NK-92 (cell line): Measurements from ENCODE around the gene SLC5A2.
"Not testable (repeated sequence)": the region's sequence is repeated elsewhere in the genome, so short reads cannot be mapped to it uniquely, and the experiment has no call there.

ENCODE experiments used
- DNase-seq: peaks from one replicate; lab custom pipeline; 2025; ENCODE audit not compliant: unreplicated experiment; lab: John Stamatoyannopoulos, UW

The SLC5A2 gene

DNA sequence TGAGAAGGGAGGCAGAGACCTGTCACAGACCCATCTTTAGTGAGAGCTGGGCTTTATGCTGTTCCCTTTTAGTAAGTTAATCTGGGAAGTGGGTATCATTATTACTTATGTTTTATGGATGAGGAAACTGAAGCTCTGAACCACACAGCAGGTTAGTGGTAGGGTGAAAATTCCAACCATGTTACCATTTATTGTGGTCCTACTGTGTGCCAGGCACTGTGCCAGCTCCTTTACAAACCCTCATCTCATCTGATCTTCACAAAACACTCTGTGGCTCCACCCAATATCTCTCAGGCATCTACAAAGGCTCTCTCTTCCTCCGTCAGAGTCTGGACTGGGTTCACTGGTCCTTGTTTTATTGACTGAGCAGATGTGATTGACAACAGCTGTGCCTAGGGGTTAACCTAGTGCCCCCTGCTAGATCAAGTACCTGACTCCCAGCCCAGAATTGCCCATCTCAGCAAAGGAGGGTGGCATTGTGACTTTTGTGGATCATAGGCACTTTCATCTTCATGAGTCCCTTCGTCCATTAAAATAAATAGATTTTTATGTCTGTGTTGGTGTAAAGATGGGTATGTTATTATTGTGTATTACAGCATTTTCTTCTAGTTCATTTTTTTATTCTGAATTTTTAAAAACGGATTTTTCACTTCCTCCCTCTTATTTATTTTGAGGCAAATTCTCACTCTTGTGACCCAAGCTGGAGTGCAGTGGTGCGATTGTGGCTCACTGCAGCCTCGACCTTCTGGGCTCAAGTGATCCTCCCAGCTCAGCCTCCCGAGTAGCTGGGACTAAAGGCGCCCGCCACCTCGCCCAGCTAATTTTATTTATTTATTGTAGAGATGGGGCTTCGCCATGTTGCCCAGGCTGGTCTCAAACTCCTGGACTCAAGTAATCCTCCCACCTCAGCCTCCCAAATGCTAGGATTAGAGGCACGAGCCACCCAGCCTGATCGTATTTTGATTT, 7.9 kb upstream of the SLC5A2 start:
- DNase-seq = no peak

DNA sequence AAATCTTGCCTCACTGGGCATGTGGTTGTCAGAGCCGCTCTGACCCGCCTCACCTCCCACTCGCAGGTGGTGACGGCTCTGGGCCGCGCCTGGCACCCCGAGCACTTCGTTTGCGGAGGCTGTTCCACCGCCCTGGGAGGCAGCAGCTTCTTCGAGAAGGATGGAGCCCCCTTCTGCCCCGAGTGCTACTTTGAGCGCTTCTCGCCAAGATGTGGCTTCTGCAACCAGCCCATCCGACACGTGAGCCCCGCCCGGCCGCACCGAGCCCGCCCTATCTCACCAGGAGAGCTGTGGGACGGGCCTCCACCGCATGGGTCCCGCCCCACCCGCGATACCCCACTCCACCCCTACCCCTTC, 7.0 kb upstream of the SLC5A2 start:
- DNase-seq = no peak

DNA sequence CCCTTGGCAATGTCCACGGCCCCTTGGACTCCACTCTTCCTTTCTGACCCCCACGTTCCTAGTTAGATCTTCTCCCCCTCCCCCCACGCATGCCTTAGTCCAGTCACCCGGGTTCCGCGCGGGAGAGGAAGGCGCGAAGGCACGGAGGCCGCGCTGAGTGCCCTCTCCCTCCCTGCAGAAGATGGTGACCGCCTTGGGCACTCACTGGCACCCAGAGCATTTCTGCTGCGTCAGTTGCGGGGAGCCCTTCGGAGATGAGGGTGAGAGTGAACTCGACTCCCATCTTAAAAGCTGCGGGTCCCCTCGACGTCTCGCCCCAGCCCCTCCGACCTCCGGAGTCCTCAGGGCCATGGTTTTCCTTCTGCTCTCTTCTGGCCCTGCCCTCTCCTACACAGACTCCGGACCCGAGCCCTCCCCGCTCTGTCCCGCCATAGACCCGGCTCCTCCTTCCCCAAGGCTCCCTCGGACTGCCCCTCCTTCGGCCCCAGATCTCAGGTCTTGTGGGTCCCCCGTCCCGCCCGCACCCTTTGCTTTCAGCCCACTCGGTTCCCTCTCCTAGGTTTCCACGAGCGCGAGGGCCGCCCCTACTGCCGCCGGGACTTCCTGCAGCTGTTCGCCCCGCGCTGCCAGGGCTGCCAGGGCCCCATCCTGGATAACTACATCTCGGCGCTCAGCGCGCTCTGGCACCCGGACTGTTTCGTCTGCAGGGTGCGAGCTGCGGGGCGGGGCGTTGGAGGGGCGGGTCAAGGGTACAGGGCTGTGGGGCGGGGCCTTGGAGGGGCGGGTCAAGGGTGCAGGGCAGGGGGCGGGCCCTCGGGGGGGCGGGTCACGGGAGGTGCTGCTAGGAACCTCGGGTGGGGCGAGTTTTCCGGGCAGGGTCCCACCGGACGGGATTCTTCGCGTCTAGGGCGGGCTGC, 6.4 kb upstream of the SLC5A2 start:
- DNase-seq = peak; percentile 18

DNA sequence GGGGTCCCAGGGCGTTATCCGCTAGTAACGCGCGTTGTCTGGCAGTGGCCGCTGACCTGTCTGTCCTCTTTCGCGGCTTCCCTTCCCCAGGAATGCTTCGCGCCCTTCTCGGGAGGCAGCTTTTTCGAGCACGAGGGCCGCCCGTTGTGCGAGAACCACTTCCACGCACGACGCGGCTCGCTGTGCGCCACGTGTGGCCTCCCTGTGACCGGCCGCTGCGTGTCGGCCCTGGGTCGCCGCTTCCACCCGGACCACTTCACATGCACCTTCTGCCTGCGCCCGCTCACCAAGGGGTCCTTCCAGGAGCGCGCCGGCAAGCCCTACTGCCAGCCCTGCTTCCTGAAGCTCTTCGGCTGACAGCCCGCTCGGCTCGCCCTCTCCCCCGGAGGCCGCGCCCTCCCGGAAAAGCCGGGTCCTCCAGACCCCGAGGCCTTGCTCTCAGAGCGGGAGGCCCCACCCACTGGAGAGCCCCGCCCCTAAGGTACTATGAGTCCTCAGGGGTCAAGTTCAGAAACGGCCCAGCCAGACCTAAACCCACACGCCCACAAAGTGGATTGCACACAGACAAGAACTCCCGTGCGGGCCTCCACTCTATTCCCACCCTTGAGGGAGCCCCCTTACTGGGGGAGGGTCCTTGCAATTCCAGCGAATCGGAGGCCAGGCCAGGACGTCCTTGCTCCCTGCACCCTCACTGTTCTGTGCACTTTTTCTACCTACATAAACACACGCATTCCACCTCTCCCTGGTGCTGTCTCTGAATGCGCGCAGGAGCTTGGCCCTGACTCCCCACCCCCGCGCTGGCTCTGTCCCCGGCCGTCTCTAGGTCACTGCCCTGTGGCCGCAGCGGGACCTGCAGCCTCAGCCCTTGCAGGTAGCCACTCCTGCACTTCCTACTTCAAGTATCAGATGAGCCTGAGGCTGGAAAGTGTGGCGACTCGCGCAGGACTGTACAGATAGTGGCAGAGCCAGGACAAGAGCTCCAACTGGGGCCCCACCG, 5.4 kb upstream of the SLC5A2 start:
- no peak for DNase-seq

DNA sequence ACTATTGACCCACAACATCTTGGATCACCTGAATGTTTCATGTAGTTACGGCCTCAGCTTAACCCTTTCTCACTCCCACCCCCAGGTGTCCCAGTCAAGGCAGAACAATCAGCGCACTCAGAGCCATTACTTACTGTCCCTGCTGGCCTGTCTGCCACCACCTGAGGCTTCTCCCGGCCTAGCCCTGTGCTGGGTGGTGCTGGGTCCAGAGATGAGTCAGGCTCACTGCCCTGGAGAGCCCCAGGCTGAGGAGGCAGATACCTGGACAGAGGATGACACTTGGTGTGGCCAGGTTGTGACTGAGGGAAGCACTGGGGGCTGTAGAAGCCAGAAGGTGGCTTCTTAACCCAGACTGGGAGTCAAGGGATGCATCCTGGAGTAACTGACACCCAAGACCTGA, 4.0 kb upstream of the SLC5A2 start:
- no peak for DNase-seq

DNA sequence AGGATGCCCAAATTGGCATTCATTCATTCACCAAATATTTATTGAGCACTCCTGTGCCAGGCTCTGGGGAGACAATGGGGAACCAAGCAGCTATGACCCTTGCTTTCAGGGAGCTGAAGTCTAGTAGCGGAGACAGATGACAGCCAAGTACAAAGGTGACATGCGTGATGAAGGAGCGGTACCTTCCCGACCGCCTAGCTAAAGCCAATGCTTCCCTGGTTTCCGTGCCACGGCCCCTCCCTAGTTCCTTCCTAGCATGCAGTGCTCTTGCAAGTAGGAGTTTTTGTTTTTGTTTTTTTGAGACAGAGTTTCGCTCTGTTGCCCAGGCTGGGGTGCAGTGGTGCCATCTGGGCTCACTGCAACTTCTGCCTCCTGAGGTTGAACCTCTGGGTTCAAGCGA, 3.2 kb upstream of the SLC5A2 start:
- DNase-seq = no peak

DNA sequence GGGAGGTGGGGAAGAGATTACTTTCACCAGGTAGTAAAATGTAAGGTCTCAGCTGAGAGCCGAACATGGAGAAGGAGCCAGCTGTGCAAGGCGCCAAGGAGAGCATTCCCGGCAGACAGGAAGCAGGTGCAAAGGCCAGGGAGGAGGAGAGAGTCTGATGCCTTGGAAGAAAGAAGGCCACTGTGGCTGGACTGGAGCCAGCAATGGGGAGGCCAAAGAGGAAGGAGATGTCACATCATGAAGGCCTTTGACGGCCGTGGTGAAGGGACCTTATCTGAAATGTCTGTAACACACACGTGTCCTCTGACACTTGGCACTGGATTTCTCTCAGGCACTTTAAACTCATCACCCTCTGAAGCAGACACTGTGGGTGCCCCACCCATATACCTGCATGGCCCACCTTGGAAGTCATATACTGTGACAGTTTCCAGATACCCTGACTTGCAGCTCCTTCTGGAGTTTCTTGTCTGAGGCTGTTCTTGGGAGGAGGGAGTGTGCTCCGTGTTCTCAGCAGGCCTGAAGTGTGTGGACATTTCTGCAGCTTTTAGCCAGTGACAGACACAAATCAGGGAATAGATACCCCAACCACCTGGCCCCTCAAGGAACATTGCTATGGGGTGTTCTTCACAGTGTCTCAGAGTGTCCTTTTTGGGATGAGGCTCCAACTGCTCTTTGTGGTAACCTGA, 1.9 kb upstream of the SLC5A2 start:
- DNase-seq = no peak

DNA sequence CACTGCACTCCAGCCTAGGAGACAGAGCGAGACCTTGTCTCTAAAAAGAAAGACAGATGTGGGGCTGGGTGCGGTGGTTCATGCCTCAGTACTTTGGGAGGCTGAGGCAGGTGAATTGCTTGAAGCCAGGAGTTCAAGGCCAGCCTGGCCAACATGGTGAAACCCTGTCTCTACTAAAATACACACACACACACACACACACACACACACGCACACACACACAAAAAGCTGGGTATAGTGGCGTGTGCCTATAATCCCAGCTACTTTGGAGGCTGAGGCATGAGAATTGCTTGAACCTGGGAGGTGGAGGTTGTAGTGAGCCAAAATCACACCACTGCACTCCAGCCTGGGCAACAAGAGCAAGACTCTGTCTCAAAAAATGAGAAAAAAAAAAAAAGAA, 1.1 kb downstream of the SLC5A2 start:
- DNase-seq = not testable (repeated sequence)

DNA sequence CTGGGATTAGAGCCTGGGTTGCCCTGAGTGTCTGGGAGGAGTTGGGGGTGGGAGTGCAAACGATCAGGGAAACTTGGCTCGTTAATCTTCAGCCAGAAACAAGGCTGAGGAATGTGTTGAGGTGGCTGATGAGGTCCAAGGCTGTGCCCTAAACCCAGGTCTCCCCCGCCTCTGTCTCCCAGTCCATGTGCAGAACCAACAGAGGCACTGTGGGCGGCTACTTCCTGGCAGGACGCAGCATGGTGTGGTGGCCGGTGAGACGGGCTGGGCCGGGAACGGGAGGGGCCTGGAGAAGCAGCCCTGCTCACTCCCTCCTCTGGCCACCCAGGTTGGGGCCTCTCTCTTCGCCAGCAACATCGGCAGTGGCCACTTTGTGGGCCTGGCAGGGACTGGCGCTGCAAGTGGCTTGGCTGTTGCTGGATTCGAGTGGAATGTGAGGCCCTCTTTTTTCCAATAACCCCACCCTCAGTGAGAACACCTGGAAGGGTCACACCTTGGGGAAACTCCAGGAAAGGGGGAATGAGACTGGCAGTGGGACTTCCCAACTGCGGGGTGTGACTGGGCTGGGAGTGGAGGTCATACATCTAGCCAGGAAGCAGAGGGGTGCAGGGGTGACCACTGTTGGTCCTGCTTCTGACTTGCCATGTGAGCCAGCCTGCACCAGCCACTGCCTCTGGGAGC, 1.7 kb downstream of the SLC5A2 start:
- no peak for DNase-seq

DNA sequence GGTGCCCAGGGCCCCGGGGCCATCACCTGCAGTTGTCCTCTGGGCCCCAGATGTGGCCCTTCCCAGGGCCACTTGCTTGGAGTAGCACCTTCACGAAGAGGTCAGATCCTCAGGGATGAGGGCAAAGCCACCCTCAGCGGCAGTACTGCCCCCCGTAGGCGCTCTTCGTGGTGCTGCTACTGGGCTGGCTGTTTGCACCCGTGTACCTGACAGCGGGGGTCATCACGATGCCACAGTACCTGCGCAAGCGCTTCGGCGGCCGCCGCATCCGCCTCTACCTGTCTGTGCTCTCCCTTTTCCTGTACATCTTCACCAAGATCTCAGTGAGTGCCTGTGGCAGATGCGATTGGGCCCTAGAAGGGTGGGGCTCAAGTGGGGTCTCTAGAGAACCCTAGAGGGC, 2.6 kb downstream of the SLC5A2 start:
- DNase-seq = no peak

DNA sequence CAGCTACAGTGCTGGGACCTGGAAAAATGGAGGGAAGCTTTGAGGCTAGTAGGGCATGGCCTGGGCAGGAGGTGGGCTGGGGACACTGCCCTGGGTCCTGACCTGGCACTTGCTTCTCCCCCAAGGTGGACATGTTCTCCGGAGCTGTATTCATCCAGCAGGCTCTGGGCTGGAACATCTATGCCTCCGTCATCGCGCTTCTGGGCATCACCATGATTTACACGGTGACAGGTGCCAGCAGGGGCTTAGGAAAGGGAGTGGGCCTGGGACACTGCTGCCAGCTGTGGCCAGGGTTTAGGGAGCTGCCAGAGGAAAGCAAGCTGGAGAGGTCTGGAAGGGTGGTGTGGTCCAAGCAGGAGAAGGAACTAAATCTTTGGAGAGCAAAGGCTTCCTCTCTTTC, 3.1 kb downstream of the SLC5A2 start:
- DNase-seq = no peak

DNA sequence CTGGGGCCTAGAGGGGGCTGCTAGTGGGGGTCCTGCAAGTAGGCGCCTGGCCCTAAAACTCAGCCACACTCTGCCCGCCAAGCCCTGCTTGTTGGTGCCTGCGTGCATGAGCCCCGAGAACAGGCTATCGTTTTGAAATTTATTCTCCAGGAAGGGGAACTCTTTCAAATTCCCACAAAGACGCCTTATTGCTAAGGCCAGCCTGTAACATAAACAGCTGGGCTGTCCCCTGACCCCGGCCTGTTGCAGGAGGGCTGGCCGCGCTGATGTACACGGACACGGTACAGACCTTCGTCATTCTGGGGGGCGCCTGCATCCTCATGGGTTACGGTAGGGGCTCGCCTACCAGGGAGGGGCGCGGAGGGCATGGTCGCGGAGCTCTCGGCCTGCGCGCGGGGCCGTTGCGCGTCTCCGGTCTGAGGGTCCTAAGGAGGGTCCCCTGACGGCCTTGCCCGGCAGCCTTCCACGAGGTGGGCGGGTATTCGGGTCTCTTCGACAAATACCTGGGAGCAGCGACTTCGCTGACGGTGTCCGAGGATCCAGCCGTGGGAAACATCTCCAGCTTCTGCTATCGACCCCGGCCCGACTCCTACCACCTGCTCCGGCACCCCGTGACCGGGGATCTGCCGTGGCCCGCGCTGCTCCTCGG, 4.3 kb downstream of the SLC5A2 start:
- DNase-seq = no peak

DNA sequence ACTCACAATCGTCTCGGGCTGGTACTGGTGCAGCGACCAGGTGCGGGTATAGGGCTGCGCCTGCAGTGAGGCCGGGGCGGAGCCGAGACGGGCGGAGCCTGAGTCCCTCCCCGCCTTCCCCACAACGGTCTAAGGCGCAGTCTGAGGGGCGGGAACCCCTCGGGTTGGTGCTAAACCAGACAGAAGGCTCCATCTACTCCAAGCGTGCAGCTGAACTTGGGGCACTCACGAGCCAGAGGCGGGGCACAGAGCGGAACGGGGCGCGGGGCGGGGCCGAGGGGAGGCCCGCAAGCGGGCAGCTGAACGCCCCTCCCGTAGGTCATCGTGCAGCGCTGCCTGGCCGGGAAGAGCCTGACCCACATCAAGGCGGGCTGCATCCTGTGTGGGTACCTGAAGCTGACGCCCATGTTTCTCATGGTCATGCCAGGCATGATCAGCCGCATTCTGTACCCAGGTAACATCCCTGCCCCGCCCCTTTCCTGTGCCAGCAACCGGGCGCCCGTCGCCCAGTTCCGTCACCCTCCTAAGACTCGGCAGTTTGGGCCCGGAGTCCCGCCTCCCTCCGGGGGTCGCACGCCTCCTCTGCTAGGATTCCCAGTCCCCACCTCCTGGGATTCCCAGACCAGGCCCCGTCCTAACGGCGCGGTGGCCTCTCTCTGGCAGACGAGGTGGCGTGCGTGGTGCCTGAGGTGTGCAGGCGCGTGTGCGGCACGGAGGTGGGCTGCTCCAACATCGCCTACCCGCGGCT, 5.0 kb downstream of the SLC5A2 start:
- no peak for DNase-seq

DNA sequence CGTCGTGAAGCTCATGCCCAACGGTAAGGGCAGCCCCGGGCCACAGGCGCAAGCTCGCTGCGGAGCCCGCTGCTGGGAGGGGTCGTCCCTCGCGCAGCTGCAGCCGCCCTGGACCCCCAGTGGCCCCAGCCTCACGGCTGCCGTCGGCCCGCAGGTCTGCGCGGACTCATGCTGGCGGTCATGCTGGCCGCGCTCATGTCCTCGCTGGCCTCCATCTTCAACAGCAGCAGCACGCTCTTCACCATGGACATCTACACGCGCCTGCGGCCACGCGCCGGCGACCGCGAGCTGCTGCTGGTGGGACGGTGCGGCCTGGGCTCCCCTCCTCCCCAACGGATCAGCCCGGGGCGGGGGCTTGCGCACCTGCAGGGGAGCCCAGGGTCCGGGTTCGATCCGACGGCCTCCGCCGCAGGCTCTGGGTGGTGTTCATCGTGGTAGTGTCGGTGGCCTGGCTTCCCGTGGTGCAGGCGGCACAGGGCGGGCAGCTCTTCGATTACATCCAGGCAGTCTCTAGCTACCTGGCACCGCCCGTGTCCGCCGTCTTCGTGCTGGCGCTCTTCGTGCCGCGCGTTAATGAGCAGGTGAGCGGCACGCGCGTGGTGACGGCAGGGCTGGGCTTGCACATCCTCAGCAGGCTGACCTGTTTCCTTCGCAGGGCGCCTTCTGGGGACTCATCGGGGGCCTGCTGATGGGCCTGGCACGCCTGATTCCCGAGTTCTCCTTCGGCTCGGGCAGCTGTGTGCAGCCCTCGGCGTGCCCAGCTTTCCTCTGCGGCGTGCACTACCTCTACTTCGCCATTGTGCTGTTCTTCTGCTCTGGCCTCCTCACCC, 5.8 kb downstream of the SLC5A2 start:
- DNase-seq = no peak

DNA sequence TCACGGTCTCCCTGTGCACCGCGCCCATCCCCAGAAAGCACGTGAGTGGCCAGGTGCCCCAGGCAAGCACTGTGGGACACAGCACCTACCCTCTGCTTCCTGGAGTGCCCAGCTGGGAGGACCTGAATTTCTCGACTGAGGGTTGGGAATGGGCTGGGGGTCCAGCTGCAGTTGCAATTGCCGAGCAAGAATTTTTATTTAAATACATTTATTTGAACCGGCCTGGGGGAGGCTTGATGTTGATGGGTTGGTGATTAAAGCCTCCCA, 6.3 kb downstream of the SLC5A2 start:
- DNase-seq = no peak

DNA sequence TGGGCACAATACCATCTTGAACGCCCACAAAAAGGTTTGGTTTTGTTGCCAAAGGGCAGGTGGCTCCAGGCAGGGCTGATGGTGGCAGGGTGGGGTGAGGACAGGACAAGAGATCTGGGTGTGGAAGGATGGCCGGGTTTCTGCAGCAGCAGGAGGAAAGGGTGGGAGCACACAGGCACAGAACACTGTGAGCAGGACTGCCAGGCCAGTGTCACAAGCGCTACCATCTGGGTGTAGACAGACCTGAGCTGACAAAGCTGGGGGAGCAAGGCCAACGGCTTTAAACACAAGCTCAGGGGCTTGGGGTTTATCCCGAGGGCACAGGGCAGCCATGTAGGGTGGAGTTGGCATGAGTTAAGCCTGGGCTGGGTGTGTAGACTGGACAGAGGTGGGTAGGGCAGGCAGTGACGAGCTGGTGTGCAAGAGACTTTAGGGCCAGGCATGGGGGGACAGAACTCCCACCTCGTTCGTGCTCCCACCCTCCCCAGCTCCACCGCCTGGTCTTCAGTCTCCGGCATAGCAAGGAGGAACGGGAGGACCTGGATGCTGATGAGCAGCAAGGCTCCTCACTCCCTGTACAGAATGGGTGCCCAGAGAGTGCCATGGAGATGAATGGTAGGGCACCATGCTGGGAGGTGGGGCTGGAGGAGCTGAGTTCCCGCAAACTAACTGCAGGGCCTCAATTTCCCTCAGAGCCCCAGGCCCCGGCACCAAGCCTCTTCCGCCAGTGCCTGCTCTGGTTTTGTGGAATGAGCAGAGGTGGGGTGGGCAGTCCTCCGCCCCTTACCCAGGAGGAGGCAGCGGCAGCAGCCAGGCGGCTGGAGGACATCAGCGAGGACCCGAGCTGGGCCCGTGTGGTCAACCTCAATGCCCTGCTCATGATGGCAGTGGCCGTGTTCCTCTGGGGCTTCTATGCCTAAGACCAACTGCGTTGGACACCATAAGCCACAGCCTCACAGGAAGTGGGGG, 7.0 kb downstream of the SLC5A2 start:
- no peak for DNase-seq
